Heart left ventricle (tissue), 16 donors: ENCODE measurements around the gene TNFAIP3. TPM values are rescaled to one million over a fixed set of nuclear protein-coding genes. Genes with fewer than 3 reads are reported as not detected.

Experiments used
- ATAC-seq, 4 donors: fragments of 200-7000 bp; cut with Tn5 transposase; one replicate each; pipeline ENCODE4 v1.9.1; 2020 to 2022; ENCODE audit warnings: moderate library complexity in 4 of 4, mild to moderate bottlenecking in 3 of 4, moderate number of reproducible peaks in 1 of 4
- DNase-seq, 5 donors: peaks; one replicate each; pipeline ENCODE4 v3.0.0-alpha.2; 2020
- H3K27ac ChIP-seq, 12 donors: fragments of 200-600 bp; sonication (generic) in 4 of 12; one replicate each; pipeline versions ENCODE4 v1.5.0 to v1.8.0; 2016 to 2022; ENCODE audit warnings: mild to moderate bottlenecking in 2 of 12
- H3K27me3 ChIP-seq, 9 donors: fragments of 200-600 bp; sonication (generic) in 2 of 9; one replicate each; pipeline versions ENCODE4 v1.5.1 to v1.8.0; 2016 to 2022; ENCODE audit warnings: mild to moderate bottlenecking in 3 of 9
- H3K36me3 ChIP-seq, 9 donors: fragments of 200-600 bp; sonication (generic) in 2 of 9; one replicate each; pipeline versions ENCODE4 v1.5.0 to v1.8.0; 2018 to 2022; ENCODE audit warnings: mild to moderate bottlenecking in 2 of 9
- H3K4me1 ChIP-seq, 12 donors: fragments of 200-600 bp; sonication (generic) in 4 of 12; one replicate each; pipeline versions ENCODE4 v1.5.0 to v1.8.0; 2016 to 2022; ENCODE audit warnings: mild to moderate bottlenecking in 3 of 12
- H3K4me3 ChIP-seq, 12 donors: fragments of 200-600 bp; sonication (generic) in 4 of 12; one replicate each; pipeline versions ENCODE4 v1.5.0 to v1.8.0; 2017 to 2022; ENCODE audit warnings: mild to moderate bottlenecking in 9 of 12, moderate library complexity in 4 of 12
- H3K9me3 ChIP-seq, 12 donors: fragments of 200-600 bp; sonication (generic) in 4 of 12; one replicate each; pipeline versions ENCODE4 v1.5.0 to v1.8.0; 2016 to 2022; ENCODE audit warnings: mild to moderate bottlenecking in 1 of 12
- CTCF ChIP-seq, 12 donors: fragments of 200-600 bp; sonication (generic) in 4 of 12; IDR thresholded peaks; one replicate each; pipeline versions ENCODE4 v1.5.0 to v1.8.0; 2018 to 2022; ENCODE audit warnings: antibody characterized with exemption in 12 of 12, mild to moderate bottlenecking in 5 of 12
- POLR2A ChIP-seq, 2 donors: fragments of 450-650 bp; IDR thresholded peaks; one replicate each; pipeline ENCODE4 v1.6.1; 2017; ENCODE audit warnings: antibody characterized with exemption in 2 of 2, mild to moderate bottlenecking in 2 of 2, moderate library complexity in 2 of 2
- WGBS, 4 donors: extraction: QIAGEN DNeasy Blood & Tissue Kit in 2 of 4; methylation state at CpG; one replicate each; pipeline versions ENCODE4 v1.1.5 to v1.1.7; 2013 to 2018; 5-methylcytosine and 5-hydroxymethylcytosine counted together
- intact Hi-C, 10 donors: fragments of 100-400 bp; cut with DNase I; formaldehyde crosslinking; loops; one replicate each; pipeline versions ENCODE4 v1.11.1 to v1.14.2; 2022
- polyA plus RNA-seq, 2 donors: library from polyadenylated mRNA; stranded (reverse); fragments of 200-250 nt; gene quantifications; one replicate each; pipeline ENCODE4 v1.2.3, GENCODE V29; 2013
- total RNA-seq, 9 donors: library from RNA; depleted of rRNA in 2 of 9; stranded (reverse); fragments of >200 nt in 2 of 9; fragmentation: NEBNext Ultra II Directional in 3 of 9; extraction: Animal tissue kit (Norgen Biotek cat#: 25700) in 3 of 9; gene quantifications; one replicate each; pipeline versions ENCODE4 v1.1.0 to v1.2.4, GENCODE V29; 2016 to 2023
- donor health status: ischemic (EF 13 %, LVEDD 7.1; RV severe dilation, severe dysfunction).
- donor health status: healthy with polysubstance abuse.
- donor health status: DM: no; HTN: yes; CAD: no.
- donor health status: DM: no; HTN: no; CAD: no.
- donor health status: ischemic (EF 25% LVEDD 6.9; RV normal size, moderate dysfunction).
- donor health status: ischemic (EF 25% LVEDD 5.7; RV mildly dilated, moderate dysfunction).
- donor health status: healthy.
- donor health status: DM: yes; HTN: yes; CAD: no.
- donor health status: ischemic (EF 35%, LVEDD 5.7; RV mildly dilated, moderate dysfunction).
- donor health status: nonischemic (EF 11% LVEDD 7.7; RV severe dilation, severe dysfunction).
- donor health status: DM: yes; HTN: yes; CAD: no.
- donor health status: PGD.
- donor health status: ischemic (EF 29% LVEDD 5.4; RV normal size, mild dysfunction).
- donor health status: nonischemic (EF 23%, LVEDD 6.1; RV moderate dilation, normal function).

TNFAIP3 gene
- total and polyA plus RNA-seq, 11 donors: 3.0 to 33.7 (median 4.7) TPM

DNA sequence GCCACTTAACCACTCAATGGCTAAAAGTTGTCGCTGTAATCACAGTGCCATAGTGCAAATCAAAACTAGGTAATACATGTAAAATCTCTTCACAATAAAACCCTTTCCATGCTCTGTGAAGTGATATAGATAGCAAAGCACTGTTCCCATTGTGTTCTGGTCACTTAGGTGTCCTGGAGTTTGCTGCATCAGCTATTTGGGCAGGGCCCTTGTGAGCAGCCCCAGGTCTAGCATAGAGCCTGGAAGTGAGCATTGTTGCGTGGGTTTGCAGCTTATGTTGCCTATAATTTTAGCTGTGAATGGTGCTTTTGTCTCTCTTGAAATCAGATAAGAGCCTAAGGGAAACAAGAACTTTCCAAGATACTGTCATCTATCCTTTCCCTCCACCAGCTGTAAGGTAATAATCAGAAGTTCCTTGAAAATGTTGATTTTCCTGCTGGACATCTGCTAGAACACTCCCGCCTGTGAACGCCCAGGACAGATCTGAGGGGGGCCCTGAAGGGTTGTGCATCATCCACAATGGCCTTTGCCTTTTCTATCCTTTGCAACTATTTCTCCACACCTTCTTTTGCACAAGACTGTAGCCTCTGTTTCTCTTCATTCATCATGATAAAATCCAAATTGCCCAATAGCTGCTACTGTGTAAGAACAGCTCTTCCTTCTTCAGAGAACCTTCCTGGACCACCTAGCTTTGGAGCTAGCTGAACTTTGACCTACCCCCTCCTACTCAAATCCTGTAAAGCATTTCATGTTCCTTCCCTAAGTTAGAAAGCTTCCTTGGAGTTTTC lies 57.0 kb downstream of the TNFAIP3 start:
- ATAC-seq: no peak
- no peak for DNase-seq
- WGBS, 4 donors: 62 to 87% (median 73%) methylated on average over 4 of the region's 4 CpGs
- Histone ChIP-seq H3K4me3 (no peak overlapping the region), H3K27ac (no peak overlapping the region), H3K36me3 (no peaks in the 10 kb centered on the region), H3K9me3 (no peaks in the 10 kb centered on the region), H3K4me1 (peaks cover 0 to 33% (median 0%) of the 10 kb centered on the region in 12 donors), H3K27me3 (no peaks in the 10 kb centered on the region)
- TF ChIP-seq POLR2A (IDR thresholded peaks at IDR 0.05) (no peak), CTCF (IDR thresholded peaks at IDR 0.05) (no peak)
- intact Hi-C loops: no loop called here

- no peaks in the 10 kb centered on the region for H3K9me3 ChIP-seq
- ATAC-seq: no peak
- no peak for TF ChIP-seq CTCF (IDR thresholded peaks at IDR 0.05)
- TF ChIP-seq POLR2A (IDR thresholded peaks at IDR 0.05): no peak
- WGBS, 4 donors: 88 to 91% (median 90%) methylated on average over 12 of the region's 12 CpGs
- H3K36me3 ChIP-seq: no peaks in the 10 kb centered on the region
- H3K27ac ChIP-seq: no peak overlapping the region
- intact Hi-C loops: no loop called here
- H3K4me3 ChIP-seq: no peak overlapping the region
- no peak for DNase-seq
- H3K4me1 ChIP-seq: peaks cover 0 to 33% (median 0%) of the 10 kb centered on the region in 12 donors
- H3K27me3 ChIP-seq: no peaks in the 10 kb centered on the region
These were observed 58.2 kb downstream of the TNFAIP3 start for GRCh38 chr6:137925141-137925698.

DNA sequence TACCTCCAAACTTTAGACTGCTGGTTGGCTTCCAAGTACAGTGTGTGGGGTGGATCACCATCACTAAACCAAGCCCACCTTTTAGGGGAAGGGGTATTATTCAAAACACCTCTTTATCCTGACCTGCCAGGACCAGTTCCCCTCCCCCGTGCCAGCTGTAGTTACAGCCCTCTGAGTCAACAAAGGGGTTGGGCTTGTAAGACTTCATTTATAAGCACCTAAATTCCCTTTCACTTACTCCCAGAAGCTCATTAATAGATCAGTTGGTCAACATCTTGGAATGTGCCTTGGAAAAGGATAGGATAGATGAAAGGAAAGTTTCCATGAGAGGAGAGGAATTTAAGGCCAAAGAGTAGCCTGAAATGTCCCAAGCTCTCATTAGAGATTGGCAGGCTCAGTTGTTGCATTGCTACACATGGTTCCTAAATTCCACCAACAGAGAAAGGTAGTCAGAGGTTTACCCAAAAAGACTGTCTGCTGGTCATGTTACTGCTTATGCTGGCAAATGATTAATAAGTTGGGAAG lies 59.2 kb downstream of the TNFAIP3 start:
- WGBS, 4 donors: 47 to 82% (median 75%) methylated on average over 1 of the region's 1 CpG
- H3K4me3 ChIP-seq: no peak overlapping the region
- no peak for TF ChIP-seq CTCF (IDR thresholded peaks at IDR 0.05)
- TF ChIP-seq POLR2A (IDR thresholded peaks at IDR 0.05): no peak
- peaks cover 0 to 33% (median 0%) of the 10 kb centered on the region in 12 donors for H3K4me1 ChIP-seq
- ATAC-seq: no peak
- H3K27ac ChIP-seq: no peak overlapping the region
- no peak for DNase-seq
- no peaks in the 10 kb centered on the region for H3K9me3 ChIP-seq
- H3K27me3 ChIP-seq: no peaks in the 10 kb centered on the region
- intact Hi-C loops: no loop called here
- H3K36me3 ChIP-seq: no peaks in the 10 kb centered on the region

DNA sequence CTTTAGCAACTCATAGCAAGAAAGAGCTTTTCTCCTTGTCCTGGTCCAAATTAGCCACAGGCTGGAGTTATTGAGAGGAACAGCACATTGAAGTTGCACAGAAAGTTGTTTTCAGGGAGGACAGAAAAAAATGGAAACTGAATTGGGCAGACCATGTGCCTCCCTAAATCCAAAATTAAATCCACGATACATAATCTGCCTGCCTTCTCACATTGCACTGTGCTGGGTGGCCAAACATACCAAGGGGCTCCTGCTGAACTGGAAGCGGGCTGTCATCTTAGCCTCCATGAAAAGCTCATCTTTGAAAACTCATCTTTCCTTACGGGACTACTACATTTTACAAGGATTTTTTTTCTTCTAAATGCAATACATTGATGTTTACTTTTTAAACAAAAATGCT lies 59.9 kb downstream of the TNFAIP3 start:
- Histone ChIP-seq H3K4me1 (peaks cover 0 to 40% (median 0%) of the 10 kb centered on the region in 12 donors), H3K27ac (no peak overlapping the region), H3K27me3 (no peaks in the 10 kb centered on the region), H3K36me3 (no peaks in the 10 kb centered on the region), H3K4me3 (no peak overlapping the region), H3K9me3 (no peaks in the 10 kb centered on the region)
- intact Hi-C loops: no loop called here
- TF ChIP-seq POLR2A (IDR thresholded peaks at IDR 0.05): no peak
- ATAC-seq: no peak
- 93 to 98% (median 94%) methylated on average over 3 of the region's 3 CpGs for WGBS, 4 donors
- no peak for DNase-seq
